H9 (cell line): Measurements from ENCODE around the gene TSPAN17. TPM values are rescaled to one million over a fixed set of nuclear protein-coding genes. Genes with fewer than 3 reads are reported as not detected.

ENCODE experiments used
- DNase-seq: peaks from one replicate; pipeline ENCODE4 v3.0.0-alpha.2; 2017
- H2AFZ ChIP-seq: one replicate; pipeline ENCODE4 v1.6.1; 2013; ENCODE audit warnings: mild to moderate bottlenecking, low read length, control low read depth, moderate library complexity
- H2AK5ac ChIP-seq: 2 replicates; pipeline ENCODE4 v1.6.1; 2013; ENCODE audit warnings: low read length, control low read depth, mixed read lengths; ENCODE audit not compliant: insufficient read length
- H2BK120ac ChIP-seq: one replicate; pipeline ENCODE4 v1.6.1; 2013; ENCODE audit warnings: low read depth, mild to moderate bottlenecking, low read length, control low read depth, inconsistent platforms; ENCODE audit not compliant: poor library complexity, severe bottlenecking
- H2BK12ac ChIP-seq: 2 replicates; pipeline ENCODE4 v1.6.1; 2013; ENCODE audit warnings: low read length, control low read depth, mixed read lengths, low read depth; ENCODE audit not compliant: insufficient read length
- H2BK15ac ChIP-seq: 2 replicates; pipeline ENCODE4 v1.6.1; 2013; ENCODE audit warnings: low read depth, low read length, control low read depth
- H2BK20ac ChIP-seq: one replicate; pipeline ENCODE4 v1.6.1; 2013; ENCODE audit warnings: low read depth, mild to moderate bottlenecking, low read length, control low read depth, inconsistent platforms; ENCODE audit not compliant: poor library complexity, severe bottlenecking
- H2BK5ac ChIP-seq: 2 replicates; pipeline ENCODE4 v1.6.1; 2013; ENCODE audit warnings: low read length, control low read depth, mixed read lengths; ENCODE audit not compliant: insufficient read length
- H3K14ac ChIP-seq: 2 replicates; pipeline ENCODE4 v1.6.1; 2013; ENCODE audit warnings: low read length, control low read depth; ENCODE audit not compliant: insufficient read depth
- H3K18ac ChIP-seq: 2 replicates; pipeline ENCODE4 v1.6.1; 2013; ENCODE audit warnings: low read depth, mild to moderate bottlenecking, mixed read lengths, low read length, control low read depth; ENCODE audit not compliant: insufficient read length
- H3K23ac ChIP-seq: 2 replicates; pipeline ENCODE4 v1.6.1; 2013; ENCODE audit warnings: low read length, control low read depth, mixed read lengths, low read depth; ENCODE audit not compliant: insufficient read length
- H3K23me2 ChIP-seq: 2 replicates; pipeline ENCODE4 v1.6.1; 2013; ENCODE audit warnings: low read depth, mild to moderate bottlenecking, mixed read lengths, low read length, control low read depth; ENCODE audit not compliant: insufficient read length, poor library complexity, severe bottlenecking
- H3K27ac ChIP-seq: 2 replicates; pipeline ENCODE4 v1.5.1; 2013; ENCODE audit warnings: low read length, control low read depth, mixed read lengths, low read depth; ENCODE audit not compliant: insufficient read length
- H3K27me3 ChIP-seq: 2 replicates; pipeline ENCODE4 v1.6.1; 2013; ENCODE audit warnings: low read length, control low read depth, inconsistent platforms; ENCODE audit not compliant: insufficient read depth
- H3K4ac ChIP-seq: 2 replicates; pipeline ENCODE4 v1.6.1; 2013; ENCODE audit warnings: low read depth, mild to moderate bottlenecking, control low read depth, inconsistent platforms, low read length, moderate library complexity
- H3K4me1 ChIP-seq: 2 replicates; pipeline ENCODE4 v1.6.1; 2013; ENCODE audit warnings: low read length, control low read depth, inconsistent platforms; ENCODE audit not compliant: insufficient read depth
- H3K4me2 ChIP-seq: 2 replicates; pipeline ENCODE4 v1.6.1; 2013; ENCODE audit warnings: low read length, control low read depth, mixed read lengths; ENCODE audit not compliant: insufficient read length, insufficient read depth
- H3K56ac ChIP-seq: 2 replicates; pipeline ENCODE4 v1.6.1; 2013; ENCODE audit warnings: low read depth, mild to moderate bottlenecking, mixed read lengths, low read length, control low read depth; ENCODE audit not compliant: insufficient read length
- H3K79me1 ChIP-seq: 2 replicates; pipeline ENCODE4 v1.6.1; 2013; ENCODE audit warnings: low read depth, mild to moderate bottlenecking, moderate library complexity, low read length, control low read depth, inconsistent platforms; ENCODE audit not compliant: insufficient read depth, poor library complexity, severe bottlenecking
- H3K79me2 ChIP-seq: 2 replicates; pipeline ENCODE4 v1.6.1; 2013; ENCODE audit warnings: low read length, control low read depth, inconsistent platforms; ENCODE audit not compliant: insufficient read depth
- H3K9ac ChIP-seq: 2 replicates; pipeline ENCODE4 v1.6.1; 2013; ENCODE audit warnings: low read length, control low read depth, mixed read lengths; ENCODE audit not compliant: insufficient read length; ENCODE audit errors: extremely low read depth
- H3K9me3 ChIP-seq: one replicate; pipeline ENCODE4 v1.6.1; 2013; ENCODE audit warnings: low read depth, low read length, inconsistent platforms; ENCODE audit not compliant: control insufficient read depth
- H3T11ph ChIP-seq: one replicate; pipeline ENCODE4 v1.6.1; 2013; ENCODE audit warnings: mild to moderate bottlenecking, low read length, control low read depth, inconsistent platforms
- H4K20me1 ChIP-seq: one replicate; pipeline ENCODE4 v1.6.1; 2013; ENCODE audit not compliant: control insufficient read depth, insufficient read length, insufficient read depth
- H4K5ac ChIP-seq: 2 replicates; pipeline ENCODE4 v1.6.1; 2013; ENCODE audit warnings: low read depth, mild to moderate bottlenecking, mixed read lengths, low read length, control low read depth; ENCODE audit not compliant: insufficient read length
- H4K8ac ChIP-seq: replicated peaks from 2 replicates; pipeline ENCODE4 v1.6.1; 2013; ENCODE audit warnings: low read length, control low read depth, mixed read lengths, low read depth; ENCODE audit not compliant: insufficient read length
- H4K91ac ChIP-seq: 2 replicates; pipeline ENCODE4 v1.6.1; 2013; ENCODE audit warnings: low read depth, mild to moderate bottlenecking, moderate library complexity, mixed read lengths, low read length, control low read depth; ENCODE audit not compliant: insufficient read length
- H3K27ac Mint-ChIP-seq, 3 experiments: 2 replicates in 2 of 3; 3 replicates in 1 of 3; pipeline ENCODE4 v1.8.0; 2020 to 2021; ENCODE audit warnings: mixed read lengths in 3 of 3, mild to moderate bottlenecking in 1 of 3, moderate library complexity in 1 of 3
- H3K27me3 Mint-ChIP-seq: 2 replicates; pipeline ENCODE4 v1.8.0; 2021; ENCODE audit warnings: low read depth, mild to moderate bottlenecking, moderate library complexity, mixed read lengths
- H3K36me3 Mint-ChIP-seq, 3 experiments: 2 replicates in 2 of 3; 3 replicates in 1 of 3; pipeline ENCODE4 v1.8.0; 2020 to 2021; ENCODE audit warnings: low read depth in 3 of 3, mixed read lengths in 3 of 3; ENCODE audit not compliant: insufficient read depth in 1 of 3
- H3K4me1 Mint-ChIP-seq, 2 experiments: 2 replicates each; pipeline ENCODE4 v1.8.0; 2020; ENCODE audit warnings: mixed read lengths in 2 of 2
- H3K4me3 Mint-ChIP-seq, 2 experiments: 2 replicates in 1 of 2; 3 replicates in 1 of 2; pipeline ENCODE4 v1.8.0; 2020 to 2021; ENCODE audit warnings: mild to moderate bottlenecking in 2 of 2, mixed read lengths in 2 of 2, moderate library complexity in 1 of 2
- H3K9me3 Mint-ChIP-seq, 2 experiments: 2 replicates in 1 of 2; 3 replicates in 1 of 2; pipeline ENCODE4 v1.8.0; 2020; ENCODE audit warnings: mild to moderate bottlenecking in 2 of 2, mixed read lengths in 2 of 2, moderate library complexity in 1 of 2
- WGBS: extraction: QIAGEN DNeasy Blood & Tissue Kit; methylation state at CpG from one replicate; pipeline ENCODE4 v1.1.7; 2013; ENCODE audit warnings: missing lambda C conversion rate, low lambda C conversion rate, mixed read lengths; ENCODE audit not compliant: insufficient read length; ENCODE audit errors: extremely low coverage; 5-methylcytosine and 5-hydroxymethylcytosine counted together
- total RNA-seq: library from RNA; stranded (reverse); gene quantifications from 2 replicates; pipeline ENCODE4 v1.2.1, GENCODE V29; 2021
- TF ChIP-seq, protein P1 (sequence below): fragments of 200-600 bp; sonication (generic); conservative IDR thresholded peaks from 3 replicates; pipeline ENCODE4 v1.8.0; 2021; ENCODE audit warnings: antibody characterized with exemption, mild to moderate bottlenecking

The TSPAN17 gene
- total RNA-seq, 1 experiment from 2014 or later, result 46.8 TPM

DNA sequence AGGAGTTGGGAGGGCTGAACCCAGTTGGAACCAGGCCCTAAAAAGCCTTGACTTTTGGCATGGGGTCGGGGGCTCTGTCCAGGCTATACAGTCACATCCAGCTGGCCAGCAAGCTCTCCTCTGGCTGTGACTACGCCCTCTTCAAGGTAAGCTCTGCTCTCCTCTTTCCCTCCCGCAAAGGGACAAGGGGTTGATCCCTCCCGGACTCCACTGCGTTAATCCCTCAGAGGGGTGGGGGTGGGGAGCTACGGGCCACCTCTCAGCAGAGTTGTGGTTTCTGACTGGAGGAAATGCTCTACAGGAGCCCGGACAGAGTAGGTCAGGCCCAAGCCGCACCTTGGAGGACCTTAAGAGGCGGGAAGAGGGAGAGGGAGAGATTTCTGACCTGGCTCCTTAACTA is 3.0 kb upstream of the TSPAN17 start:
- H3K9ac ChIP-seq, result no peak overlapping the region
- no peaks in the 10 kb centered on the region for H4K20me1 ChIP-seq
- H2BK15ac ChIP-seq, result no peak overlapping the region
- no peak overlapping the region for H2BK5ac ChIP-seq
- no peak overlapping the region for H4K5ac ChIP-seq
- H4K91ac ChIP-seq, result no peak overlapping the region
- Mint-ChIP-seq H3K27ac (no peak overlapping the region), H3K27me3 (peaks cover 6% of the 10 kb centered on the region), H3K4me1 (peaks cover 46 to 62% of the 10 kb centered on the region in 2 experiments), H3K9me3 (no peaks in the 10 kb centered on the region; a peak in 1 of 5 replicates), H3K4me3 (no peak overlapping the region), H3K36me3 (no peaks in the 10 kb centered on the region; a peak in 1 of 7 replicates)
- H3K14ac ChIP-seq, result no peak overlapping the region
- no peak overlapping the region for H3K23ac ChIP-seq
- no peaks in the 10 kb centered on the region for H3K27me3 ChIP-seq
- no peak overlapping the region for H2AFZ ChIP-seq
- no peak overlapping the region for H4K8ac ChIP-seq
- H3K27ac ChIP-seq, result no peak overlapping the region
- H3K9me3 ChIP-seq, result no peaks in the 10 kb centered on the region
- H2AK5ac ChIP-seq, result no peak overlapping the region
- H3K4ac ChIP-seq, result no peak overlapping the region
- peaks cover 10% of the 10 kb centered on the region for H3K23me2 ChIP-seq
- H2BK20ac ChIP-seq, result no peak overlapping the region
- no peak overlapping the region for H3T11ph ChIP-seq
- no peak overlapping the region for H3K4me2 ChIP-seq
- no peak overlapping the region for H2BK12ac ChIP-seq
- no peak overlapping the region for H3K18ac ChIP-seq
- WGBS, result no CpG with 5 or more reads among the region's 9 CpGs
- TF ChIP-seq, protein P1, sequence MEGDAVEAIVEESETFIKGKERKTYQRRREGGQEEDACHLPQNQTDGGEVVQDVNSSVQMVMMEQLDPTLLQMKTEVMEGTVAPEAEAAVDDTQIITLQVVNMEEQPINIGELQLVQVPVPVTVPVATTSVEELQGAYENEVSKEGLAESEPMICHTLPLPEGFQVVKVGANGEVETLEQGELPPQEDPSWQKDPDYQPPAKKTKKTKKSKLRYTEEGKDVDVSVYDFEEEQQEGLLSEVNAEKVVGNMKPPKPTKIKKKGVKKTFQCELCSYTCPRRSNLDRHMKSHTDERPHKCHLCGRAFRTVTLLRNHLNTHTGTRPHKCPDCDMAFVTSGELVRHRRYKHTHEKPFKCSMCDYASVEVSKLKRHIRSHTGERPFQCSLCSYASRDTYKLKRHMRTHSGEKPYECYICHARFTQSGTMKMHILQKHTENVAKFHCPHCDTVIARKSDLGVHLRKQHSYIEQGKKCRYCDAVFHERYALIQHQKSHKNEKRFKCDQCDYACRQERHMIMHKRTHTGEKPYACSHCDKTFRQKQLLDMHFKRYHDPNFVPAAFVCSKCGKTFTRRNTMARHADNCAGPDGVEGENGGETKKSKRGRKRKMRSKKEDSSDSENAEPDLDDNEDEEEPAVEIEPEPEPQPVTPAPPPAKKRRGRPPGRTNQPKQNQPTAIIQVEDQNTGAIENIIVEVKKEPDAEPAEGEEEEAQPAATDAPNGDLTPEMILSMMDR, result no peak
- no peak overlapping the region for H3K56ac ChIP-seq
- no peak for DNase-seq
- H3K79me1 ChIP-seq, result no peaks in the 10 kb centered on the region
- no peaks in the 10 kb centered on the region; the same call in 1 of the 2 replicates for H3K4me1 ChIP-seq
- H2BK120ac ChIP-seq, result no peak overlapping the region
- no peaks in the 10 kb centered on the region for H3K79me2 ChIP-seq
